K562 (cell line): ENCODE results near the gene HOXA7. TPM values are rescaled to one million over a fixed set of nuclear protein-coding genes. Genes with fewer than 3 reads are reported as not detected.

Experiments used
- ATAC-seq: fragments of 200-7000 bp; cut with Tn5 transposase; 3 replicates; pipeline ENCODE4 v1.9.1; 2020; ENCODE audit warnings: moderate library complexity
- BruUV-seq: library from RNA; stranded (reverse); fragments of 400-500 nt; replicated peaks from 2 replicates; lab custom pipeline; 2021; lab: Mats Ljungman, UMichigan
- CTCF ChIA-PET: fragments of 300-600 bp; formaldehyde crosslinking; extraction: SDS; loops from one replicate; lab custom pipeline; 2021; ENCODE audit warnings: low intra/inter-chr PET ratio; lab: Yijun Ruan, JAX
- POLR2A ChIA-PET: fragments of 300-600, 350-650 bp; sonication (Branson Sonifier 250); formaldehyde crosslinking; extraction: SDS; loops from one replicate; lab custom pipeline; 2021; ENCODE audit warnings: antibody characterized with exemption, inconsistent platforms; lab: Yijun Ruan, JAX
- DNase-seq, 4 experiments: peaks; one replicate each; pipeline versions ENCODE4 v3.0.0 to v3.0.0-alpha.2; 2011 to 2018; ENCODE audit warnings: low spot score in 3 of 4, mixed read lengths in 3 of 4; ENCODE audit errors: extremely low read depth in 1 of 4
- FAIRE-seq: peaks from 2 replicates; lab custom pipeline; 2011; peaks lifted over from hg19 to GRCh38; lab: Jason Lieb, UNC
- H2AFZ ChIP-seq: 2 replicates; pipeline ENCODE4 v1.6.0; 2011; ENCODE audit warnings: low read depth, low read length, control low read depth, inconsistent platforms
- H3K27ac ChIP-seq: fragments of 200-600 bp; 3 replicates; pipeline ENCODE4 v1.8.0; 2011; ENCODE audit warnings: low read depth, mild to moderate bottlenecking, control low read depth, inconsistent platforms, low read length, moderate library complexity, mixed read lengths; ENCODE audit errors: extremely low read depth
- H3K27me3 ChIP-seq, 2 experiments: fragments of 300-600 bp in 1 of 2; 2 replicates in 1 of 2; 3 replicates in 1 of 2; pipeline versions ENCODE4 v1.6.0 to v1.8.0; 2011; ENCODE audit warnings: inconsistent platforms in 2 of 2, low read length in 2 of 2, mild to moderate bottlenecking in 1 of 2, mixed read lengths in 1 of 2, moderate library complexity in 1 of 2; ENCODE audit not compliant: control insufficient read depth in 2 of 2, insufficient read depth in 2 of 2
- H3K36me3 ChIP-seq: fragments of 300-600 bp; 3 replicates; pipeline ENCODE4 v1.8.0; 2011; ENCODE audit warnings: mild to moderate bottlenecking, low read length, inconsistent platforms; ENCODE audit not compliant: control insufficient read depth, insufficient read depth
- H3K4me1 ChIP-seq, 2 experiments: fragments of 200-600 bp in 1 of 2; replicated peaks in 1 of 2; 2 replicates in 1 of 2; 3 replicates in 1 of 2; pipeline versions ENCODE4 v1.5.1 to v1.8.0; 2011; ENCODE audit warnings: inconsistent platforms in 2 of 2, low read length in 2 of 2, mild to moderate bottlenecking in 1 of 2, mixed read lengths in 1 of 2, moderate library complexity in 1 of 2; ENCODE audit not compliant: control insufficient read depth in 2 of 2, insufficient read depth in 2 of 2
- H3K4me2 ChIP-seq: 2 replicates; pipeline ENCODE4 v1.6.1; 2011; ENCODE audit warnings: low read length, control low read depth, inconsistent platforms, mixed read lengths; ENCODE audit not compliant: insufficient read depth
- H3K4me3 ChIP-seq: fragments of 200-600 bp; sonication (generic), shearing (Covaris generic); 2 replicates; pipeline ENCODE4 v1.5.1; 2016; ENCODE audit warnings: control low read depth, inconsistent platforms
- H3K79me2 ChIP-seq: fragments of 200-600 bp; 3 replicates; pipeline ENCODE4 v1.8.0; 2011; ENCODE audit warnings: low read length, inconsistent platforms; ENCODE audit not compliant: control insufficient read depth, insufficient read depth
- H3K9ac ChIP-seq, 2 experiments: 2 replicates each; pipeline versions ENCODE4 v1.6.0 to v1.6.1; 2011; ENCODE audit warnings: low read depth in 2 of 2, low read length in 2 of 2, control low read depth in 1 of 2, inconsistent platforms in 1 of 2, mild to moderate bottlenecking in 1 of 2, mixed read lengths in 1 of 2; ENCODE audit not compliant: insufficient read depth in 1 of 2
- H3K9me1 ChIP-seq: one replicate; pipeline ENCODE4 v1.6.0; 2011; ENCODE audit warnings: inconsistent platforms, mild to moderate bottlenecking, low read length, moderate library complexity; ENCODE audit not compliant: control insufficient read depth, insufficient read depth
- H3K9me3 ChIP-seq: replicated peaks from 2 replicates; pipeline ENCODE4 v1.5.1; 2011; ENCODE audit warnings: low read depth, low read length, inconsistent platforms; ENCODE audit not compliant: control insufficient read depth, insufficient read depth
- H4K20me1 ChIP-seq: replicated peaks from 2 replicates; pipeline ENCODE4 v1.6.1; 2011; ENCODE audit warnings: low read length, inconsistent platforms, mixed read lengths; ENCODE audit not compliant: control insufficient read depth, insufficient read depth
- ASH1L ChIP-seq: fragments of 450-650 bp; IDR thresholded peaks from 2 replicates; pipeline ENCODE4 v1.6.1; 2018; ENCODE audit warnings: borderline replicate concordance, mild to moderate bottlenecking, low read depth; ENCODE audit not compliant: partially characterized antibody
- CBX8 ChIP-seq: fragments of 200-600 bp; sonication (generic); IDR thresholded peaks from 2 replicates; pipeline ENCODE4 v1.6.1; 2012; ENCODE audit warnings: borderline replicate concordance, mixed run types, low read depth, mild to moderate bottlenecking, moderate library complexity, mixed read lengths, low read length, control low read depth, inconsistent platforms; ENCODE audit not compliant: poor library complexity, severe bottlenecking; ENCODE audit errors: extremely low read depth
- CREB3L1 ChIP-seq: fragments of 450-650 bp; IDR thresholded peaks from 2 replicates; pipeline ENCODE4 v1.6.1; 2014; ENCODE audit warnings: low read depth, mild to moderate bottlenecking, moderate library complexity, borderline replicate concordance
- HDAC6 ChIP-seq: IDR thresholded peaks from 2 replicates; pipeline ENCODE4 v1.6.1; 2012; ENCODE audit warnings: low read depth, mild to moderate bottlenecking, control low read depth, inconsistent platforms, low read length, moderate library complexity
- HMGN3 ChIP-seq: IDR thresholded peaks from 2 replicates; pipeline ENCODE4 v1.6.1; 2011; ENCODE audit warnings: borderline replicate concordance, low read depth, mild to moderate bottlenecking, mixed read lengths, low read length; ENCODE audit not compliant: insufficient read length; ENCODE audit errors: extremely low read depth
- MEIS2 ChIP-seq: fragments of 450-650 bp; IDR thresholded peaks from 2 replicates; pipeline ENCODE4 v1.6.1; 2014; ENCODE audit warnings: mild to moderate bottlenecking; ENCODE audit not compliant: partially characterized antibody
- SOX6 ChIP-seq: fragments of 450-650 bp; IDR thresholded peaks from 2 replicates; pipeline ENCODE4 v1.6.1; 2014; ENCODE audit warnings: mild to moderate bottlenecking
- WGBS: fragments of 100-300 bp; shearing (Covaris generic); methylation state at CpG from one replicate; pipeline ENCODE4 v1.1.6; 2016; ENCODE audit warnings: low coverage, mixed read lengths; ENCODE audit not compliant: insufficient coverage; ENCODE audit errors: missing lambda C conversion rate; 5-methylcytosine and 5-hydroxymethylcytosine counted together
- in situ Hi-C: fragments of 300-500 bp; cut with MboI; formaldehyde crosslinking; loops from 4 replicates; pipeline ENCODE4 v1.15.0; 2018; ENCODE audit warnings: inconsistent platforms, mixed read lengths
- intact Hi-C: fragments of 100-400 bp; cut with micrococcal nuclease; formaldehyde crosslinking; loops from 2 replicates; pipeline ENCODE4 v1.14.2; 2022
- polyA plus RNA-seq, 8 experiments: library from polyadenylated mRNA; depleted of rRNA in 4 of 8; stranded (reverse) in 5 of 8; unstranded in 3 of 8; fragments of >200 nt; fragmentation: Nextera tagmentation in 2 of 8; fragmentation: Illumina TruSeq in 1 of 8; extraction: Ambion mirVana in 2 of 8; extraction: Trizol in 1 of 8; gene quantifications; 2 replicates each; pipeline versions ENCODE4 v1.2.1 to v1.2.3, GENCODE V29; 2011 to 2014; ENCODE audit warnings: inconsistent platforms in 1 of 8, missing spikeins in 1 of 8
- total RNA-seq, 7 experiments: library from RNA; depleted of rRNA in 6 of 7; stranded (reverse); fragments of >200 nt in 6 of 7; fragmentation: Illumina TruSeq in 2 of 7; extraction: Trizol in 2 of 7; gene quantifications; 2 replicates each; pipeline versions ENCODE4 v1.2.1 to v1.2.3, GENCODE V29; 2011 to 2021; ENCODE audit warnings: low replicate concordance in 1 of 7
- TF ChIP-seq, protein P1 (sequence below): IDR thresholded peaks from 3 replicates; pipeline ENCODE4 v1.6.1; 2011; ENCODE audit warnings: borderline replicate concordance, mild to moderate bottlenecking, moderate library complexity; ENCODE audit not compliant: insufficient read length; ENCODE audit errors: extremely low read depth

HOXA7 gene
- total and polyA plus RNA-seq, 9 of the 15 experiments (the other 6 are each of a cell fraction or from before 2014, with no cell fraction given) = not detected

DNA sequence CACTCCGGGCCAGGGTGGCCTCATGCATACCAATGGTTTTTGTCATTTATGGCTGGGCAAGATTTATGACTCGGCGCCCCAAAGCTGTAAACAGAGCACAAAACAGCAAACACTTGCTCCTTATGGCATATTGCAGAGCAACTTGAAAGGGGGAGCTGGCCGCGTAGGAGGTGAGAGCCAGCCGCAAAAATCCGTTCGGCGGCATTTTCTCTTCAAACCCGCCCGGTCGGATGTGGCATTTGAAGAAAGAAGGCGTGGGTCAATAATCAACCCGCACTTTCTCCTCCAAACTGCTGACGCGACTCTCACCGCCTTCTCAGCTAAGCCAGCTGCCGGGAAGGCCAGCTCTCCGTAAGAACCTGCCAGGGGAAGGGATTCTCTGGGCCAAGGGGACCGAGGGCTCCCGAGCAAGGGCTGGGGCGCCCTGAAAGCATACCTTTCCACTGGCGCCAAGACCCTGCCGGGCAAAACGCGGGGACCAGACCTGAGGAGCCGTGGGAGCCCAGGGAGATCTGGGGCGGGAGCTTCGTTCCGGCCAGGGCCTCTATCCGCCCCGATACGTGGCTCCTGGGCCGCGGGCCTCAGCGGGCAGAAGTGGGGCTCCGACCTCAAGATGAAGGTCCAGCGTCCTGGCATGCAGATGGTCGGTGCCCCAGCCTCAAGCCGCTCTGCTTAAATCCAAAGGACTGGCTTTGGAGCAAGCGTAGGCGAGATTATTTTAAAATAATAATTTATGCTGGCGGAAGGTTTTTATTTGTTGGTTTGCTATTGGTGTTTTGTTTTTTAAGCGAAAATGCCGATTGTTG is 41.1 kb downstream of the HOXA7 start:
- DNase-seq (no peak), ATAC-seq (no peak)
- Histone ChIP-seq H3K79me2 (no peaks in the 10 kb centered on the region), H3K4me1 (peaks cover 0 to 19% of the 10 kb centered on the region in 2 experiments; a peak in 2 of 5 replicates), H3K36me3 (no peaks in the 10 kb centered on the region), H4K20me1 (0 out of 2 replicates have a peak, but pooled peaks cover 6% of the 10 kb centered on the region), H2AFZ (no peak overlapping the region), H3K27me3 (peaks cover 44 to 66% of the 10 kb centered on the region in 2 experiments), H3K9me1 (no peaks in the 10 kb centered on the region), H3K27ac (no peak overlapping the region), H3K9me3 (no peaks in the 10 kb centered on the region), H3K4me3 (no peak overlapping the region), H3K9ac (no peak overlapping the region)
- 16% methylated on average over 37 of the region's 45 CpGs for WGBS
- POLR2A ChIA-PET = interaction anchor here (0.6 kb wide), 1 partner anchor 14 kb away, joined by 3 read pairs; no protein-coding TSS in a partner anchor
- CTCF ChIA-PET = no interaction called here
- BruUV-seq = no TSS peak
- intact Hi-C loops = no loop called here
- peak; percentile 42 for TF ChIP-seq MEIS2
- TF ChIP-seq ASH1L = no peak
- TF ChIP-seq, all 486 proteins: peak for 1
- no peak overlapping the region for H3K4me2 ChIP-seq
- no peak for FAIRE-seq
- in situ Hi-C loops = no loop called here

DNA sequence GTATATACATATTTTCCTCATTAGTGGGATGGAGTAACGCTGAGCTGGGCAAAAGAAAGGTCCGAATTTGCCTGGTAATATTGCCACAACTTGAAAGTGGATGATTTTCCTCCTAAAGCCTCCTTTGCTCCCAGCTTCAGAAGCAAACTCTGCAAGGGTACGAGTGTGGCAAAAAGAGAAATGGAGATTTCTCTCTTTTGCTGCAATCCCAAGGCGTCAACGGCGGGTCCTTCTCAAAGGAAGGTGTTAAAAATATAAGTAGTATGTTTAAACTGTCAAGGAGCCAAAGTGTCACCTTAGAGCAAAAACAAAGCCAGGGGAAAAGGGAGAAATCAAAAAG is 41.6 kb downstream of the HOXA7 start:
- ChIA-PET POLR2A (no interaction called here), CTCF (no interaction called here)
- Histone ChIP-seq H3K79me2 (no peaks in the 10 kb centered on the region), H3K36me3 (no peaks in the 10 kb centered on the region), H3K9me1 (no peaks in the 10 kb centered on the region), H3K4me1 (peaks cover 0 to 21% of the 10 kb centered on the region in 2 experiments; a peak in 2 of 5 replicates), H3K4me3 (no peak overlapping the region), H3K27me3 (peaks cover 44 to 62% of the 10 kb centered on the region in 2 experiments), H3K9ac (no peak overlapping the region), H3K4me2 (no peak overlapping the region), H3K9me3 (no peaks in the 10 kb centered on the region), H3K27ac (no peak overlapping the region), H4K20me1 (0 out of 2 replicates have a peak, but pooled peaks cover 6% of the 10 kb centered on the region), H2AFZ (no peak overlapping the region)
- intact Hi-C loops = no loop called here
- DNase-seq = no peak
- TF ChIP-seq HMGN3 (no peak), CREB3L1 (no peak), SOX6 (no peak), HDAC6 (no peak), CBX8 (peak; percentile 9)
- TF ChIP-seq, protein P1, sequence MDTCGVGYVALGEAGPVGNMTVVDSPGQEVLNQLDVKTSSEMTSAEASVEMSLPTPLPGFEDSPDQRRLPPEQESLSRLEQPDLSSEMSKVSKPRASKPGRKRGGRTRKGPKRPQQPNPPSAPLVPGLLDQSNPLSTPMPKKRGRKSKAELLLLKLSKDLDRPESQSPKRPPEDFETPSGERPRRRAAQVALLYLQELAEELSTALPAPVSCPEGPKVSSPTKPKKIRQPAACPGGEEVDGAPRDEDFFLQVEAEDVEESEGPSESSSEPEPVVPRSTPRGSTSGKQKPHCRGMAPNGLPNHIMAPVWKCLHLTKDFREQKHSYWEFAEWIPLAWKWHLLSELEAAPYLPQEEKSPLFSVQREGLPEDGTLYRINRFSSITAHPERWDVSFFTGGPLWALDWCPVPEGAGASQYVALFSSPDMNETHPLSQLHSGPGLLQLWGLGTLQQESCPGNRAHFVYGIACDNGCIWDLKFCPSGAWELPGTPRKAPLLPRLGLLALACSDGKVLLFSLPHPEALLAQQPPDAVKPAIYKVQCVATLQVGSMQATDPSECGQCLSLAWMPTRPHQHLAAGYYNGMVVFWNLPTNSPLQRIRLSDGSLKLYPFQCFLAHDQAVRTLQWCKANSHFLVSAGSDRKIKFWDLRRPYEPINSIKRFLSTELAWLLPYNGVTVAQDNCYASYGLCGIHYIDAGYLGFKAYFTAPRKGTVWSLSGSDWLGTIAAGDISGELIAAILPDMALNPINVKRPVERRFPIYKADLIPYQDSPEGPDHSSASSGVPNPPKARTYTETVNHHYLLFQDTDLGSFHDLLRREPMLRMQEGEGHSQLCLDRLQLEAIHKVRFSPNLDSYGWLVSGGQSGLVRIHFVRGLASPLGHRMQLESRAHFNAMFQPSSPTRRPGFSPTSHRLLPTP = no peak
- ATAC-seq = no peak
- in situ Hi-C loops = no loop called here
- WGBS = 7% methylated on average over 6 of the region's 6 CpGs
- BruUV-seq = no TSS peak
- FAIRE-seq = no peak
